Mesendoderm (in vitro differentiated cells): ENCODE data around the gene ORC5.

Source experiments
- DNase-seq: peaks from one replicate; pipeline ENCODE4 v3.0.0; 2013
- H2AK5ac ChIP-seq: 2 replicates; pipeline ENCODE4 v1.6.1; 2013; ENCODE audit warnings: low read length, inconsistent platforms
- H2BK120ac ChIP-seq: 2 replicates; pipeline ENCODE4 v1.6.1; 2013; ENCODE audit warnings: low read depth, mild to moderate bottlenecking, low read length, moderate library complexity, mixed read lengths
- H2BK15ac ChIP-seq: replicated peaks from 2 replicates; pipeline ENCODE4 v1.6.1; 2013; ENCODE audit warnings: low read depth, mild to moderate bottlenecking, moderate library complexity
- H2BK5ac ChIP-seq: 2 replicates; pipeline ENCODE4 v1.6.1; 2013; ENCODE audit warnings: low read length, inconsistent platforms
- H3K18ac ChIP-seq: 2 replicates; pipeline ENCODE4 v1.6.1; 2013; ENCODE audit warnings: mild to moderate bottlenecking, low read length, mixed read lengths
- H3K23ac ChIP-seq: one replicate; pipeline ENCODE4 v1.6.1; 2013; ENCODE audit warnings: low read length
- H3K27ac ChIP-seq: 2 replicates; pipeline ENCODE4 v1.5.1; 2013; ENCODE audit warnings: low read depth, mild to moderate bottlenecking, inconsistent platforms, low read length, moderate library complexity
- H3K27me3 ChIP-seq: 2 replicates; pipeline ENCODE4 v1.6.1; 2013; ENCODE audit warnings: low read length, control low read depth, mild to moderate bottlenecking, inconsistent platforms; ENCODE audit not compliant: insufficient read depth, poor library complexity
- H3K36me3 ChIP-seq: 2 replicates; pipeline ENCODE4 v1.6.1; 2013; ENCODE audit warnings: low read length, inconsistent platforms; ENCODE audit not compliant: control insufficient read depth, insufficient read depth
- H3K4ac ChIP-seq: one replicate; pipeline ENCODE4 v1.6.1; 2013; ENCODE audit warnings: low read depth, mild to moderate bottlenecking, low read length, moderate library complexity
- H3K4me1 ChIP-seq: 2 replicates; pipeline ENCODE4 v1.6.1; 2013; ENCODE audit warnings: low read depth, low read length, inconsistent platforms; ENCODE audit not compliant: control insufficient read depth
- H3K4me2 ChIP-seq: 2 replicates; pipeline ENCODE4 v1.6.1; 2013; ENCODE audit warnings: low read length
- H3K4me3 ChIP-seq: 2 replicates; pipeline ENCODE4 v1.5.1; 2013; ENCODE audit warnings: mild to moderate bottlenecking, low read length
- H3K56ac ChIP-seq: one replicate; pipeline ENCODE4 v1.6.1; 2013; ENCODE audit warnings: low read length
- H3K79me1 ChIP-seq: 2 replicates; pipeline ENCODE4 v1.6.1; 2013; ENCODE audit warnings: low read length, inconsistent platforms
- H3K79me2 ChIP-seq: 2 replicates; pipeline ENCODE4 v1.6.1; 2013; ENCODE audit warnings: mild to moderate bottlenecking, low read length; ENCODE audit not compliant: control insufficient read depth, insufficient read depth
- H3K9ac ChIP-seq: 2 replicates; pipeline ENCODE4 v1.6.1; 2013; ENCODE audit warnings: low read length, inconsistent platforms
- H4K5ac ChIP-seq: one replicate; pipeline ENCODE4 v1.6.1; 2013; ENCODE audit warnings: low read length
- H4K8ac ChIP-seq: one replicate; pipeline ENCODE4 v1.6.1; 2013; ENCODE audit warnings: low read depth, mild to moderate bottlenecking, control low read depth, low read length, moderate library complexity
- WGBS: extraction: QIAGEN DNeasy Blood & Tissue Kit; methylation state at CpG from one replicate; pipeline ENCODE4 v1.1.7; 2013; ENCODE audit warnings: low lambda C conversion rate, missing lambda C conversion rate; ENCODE audit not compliant: insufficient coverage; ENCODE audit errors: extremely low coverage; 5-methylcytosine and 5-hydroxymethylcytosine counted together

ORC5 gene

GRCh38 chr7:104231054-104232046 is 23.5 kb upstream of the ORC5 start:
- H3K4me1 ChIP-seq: no peaks in the 10 kb centered on the region
- no peak overlapping the region for H2BK5ac ChIP-seq
- H2BK15ac ChIP-seq: no peak overlapping the region
- no peak overlapping the region for H3K23ac ChIP-seq
- no peaks in the 10 kb centered on the region for H3K27me3 ChIP-seq
- no peak overlapping the region for H3K9ac ChIP-seq
- H3K79me2 ChIP-seq: no peaks in the 10 kb centered on the region
- H3K27ac ChIP-seq: no peak overlapping the region
- no peak overlapping the region for H3K18ac ChIP-seq
- no peak overlapping the region for H4K5ac ChIP-seq
- peak overlapping the region; percentile 26 for H3K4me2 ChIP-seq
- no peaks in the 10 kb centered on the region for H3K79me1 ChIP-seq
- H3K56ac ChIP-seq: peak overlapping the region; percentile 62
- no peak overlapping the region for H4K8ac ChIP-seq
- DNase-seq: peak; percentile 75
- no peak overlapping the region for H2AK5ac ChIP-seq
- H3K36me3 ChIP-seq: no peaks in the 10 kb centered on the region
- no peak overlapping the region for H3K4me3 ChIP-seq
- H2BK120ac ChIP-seq: no peak overlapping the region
- no CpG with 5 or more reads among the region's 29 CpGs for WGBS
- H3K4ac ChIP-seq: no peak overlapping the region

GRCh38 chr7:104230606-104231005 is 22.8 kb upstream of the ORC5 start:
- H3K4me1 ChIP-seq: no peaks in the 10 kb centered on the region
- H2AK5ac ChIP-seq: no peak overlapping the region
- no peak overlapping the region for H3K23ac ChIP-seq
- DNase-seq: no peak
- no peak overlapping the region for H3K56ac ChIP-seq
- no peak overlapping the region for H4K5ac ChIP-seq
- H3K18ac ChIP-seq: no peak overlapping the region
- no peak overlapping the region for H2BK120ac ChIP-seq
- H3K79me1 ChIP-seq: no peaks in the 10 kb centered on the region
- no peaks in the 10 kb centered on the region for H3K27me3 ChIP-seq
- no peak overlapping the region for H2BK15ac ChIP-seq
- no peak overlapping the region for H2BK5ac ChIP-seq
- no peak overlapping the region for H4K8ac ChIP-seq
- no peak overlapping the region for H3K4ac ChIP-seq
- no peak overlapping the region for H3K9ac ChIP-seq
- no peak overlapping the region for H3K4me3 ChIP-seq
- H3K27ac ChIP-seq: no peak overlapping the region
- no peaks in the 10 kb centered on the region for H3K79me2 ChIP-seq
- no peak overlapping the region for H3K4me2 ChIP-seq
- H3K36me3 ChIP-seq: no peaks in the 10 kb centered on the region
- WGBS: no CpG with 5 or more reads among the region's 4 CpGs

GRCh38 chr7:104228442-104228841 is 20.6 kb upstream of the ORC5 start:
- Histone ChIP-seq H2BK5ac (no peak overlapping the region), H3K56ac (no peak overlapping the region), H3K18ac (no peak overlapping the region), H3K36me3 (no peaks in the 10 kb centered on the region), H3K27ac (no peak overlapping the region), H2AK5ac (no peak overlapping the region), H3K27me3 (no peaks in the 10 kb centered on the region), H3K4me3 (no peak overlapping the region), H3K23ac (no peak overlapping the region), H3K9ac (no peak overlapping the region), H3K4me2 (no peak overlapping the region), H3K79me2 (no peaks in the 10 kb centered on the region), H2BK120ac (no peak overlapping the region), H3K4me1 (no peaks in the 10 kb centered on the region), H3K4ac (no peak overlapping the region), H3K79me1 (no peaks in the 10 kb centered on the region), H2BK15ac (no peak overlapping the region), H4K5ac (no peak overlapping the region), H4K8ac (no peak overlapping the region)
- DNase-seq: no peak
- no CpG with 5 or more reads among the region's 2 CpGs for WGBS

- Histone ChIP-seq H3K4ac (no peak overlapping the region), H3K27ac (no peak overlapping the region), H3K4me3 (no peak overlapping the region), H3K56ac (no peak overlapping the region), H3K18ac (no peak overlapping the region), H4K5ac (no peak overlapping the region), H2BK120ac (no peak overlapping the region), H4K8ac (no peak overlapping the region), H3K79me2 (no peaks in the 10 kb centered on the region), H3K4me1 (no peaks in the 10 kb centered on the region), H2BK15ac (no peak overlapping the region), H3K9ac (no peak overlapping the region), H2AK5ac (no peak overlapping the region), H3K27me3 (no peaks in the 10 kb centered on the region), H3K36me3 (no peaks in the 10 kb centered on the region), H2BK5ac (no peak overlapping the region), H3K4me2 (no peak overlapping the region), H3K79me1 (no peaks in the 10 kb centered on the region), H3K23ac (no peak overlapping the region)
- WGBS: no CpG with 5 or more reads among the region's 1 CpG
- DNase-seq: no peak
These were observed 17.6 kb upstream of the ORC5 start for GRCh38 chr7:104225451-104225850.

- WGBS: no CpG with 5 or more reads among the region's 4 CpGs
- no peak overlapping the region for H3K23ac ChIP-seq
- H3K4me3 ChIP-seq: no peak overlapping the region
- H3K9ac ChIP-seq: no peak overlapping the region
- no peaks in the 10 kb centered on the region for H3K27me3 ChIP-seq
- no peak overlapping the region for H2AK5ac ChIP-seq
- no peaks in the 10 kb centered on the region for H3K4me1 ChIP-seq
- no peak overlapping the region for H4K8ac ChIP-seq
- H3K18ac ChIP-seq: no peak overlapping the region
- no peak overlapping the region for H2BK120ac ChIP-seq
- no peaks in the 10 kb centered on the region for H3K36me3 ChIP-seq
- no peak overlapping the region for H3K56ac ChIP-seq
- no peak overlapping the region for H2BK15ac ChIP-seq
- no peak for DNase-seq
- no peak overlapping the region for H2BK5ac ChIP-seq
- no peak overlapping the region for H4K5ac ChIP-seq
- H3K4ac ChIP-seq: no peak overlapping the region
- no peak overlapping the region for H3K4me2 ChIP-seq
- no peaks in the 10 kb centered on the region for H3K79me2 ChIP-seq
- H3K79me1 ChIP-seq: no peaks in the 10 kb centered on the region
- H3K27ac ChIP-seq: no peak overlapping the region
These were observed 9.8 kb upstream of the ORC5 start for GRCh38 chr7:104217620-104218019.
